Astrocyte (in vitro differentiated cells and primary cell): Measurements from ENCODE around the gene MRPL4. TPM values are rescaled to one million over a fixed set of nuclear protein-coding genes. Genes with fewer than 3 reads are reported as not detected.

Experiments
- DNase-seq: peaks from one replicate; pipeline ENCODE4 v3.0.0-alpha.2; 2010; ENCODE audit warnings: low read depth
- FAIRE-seq: peaks from 2 replicates; lab custom pipeline; 2011; peaks lifted over from hg19 to GRCh38; lab: Jason Lieb, UNC
- H2AFZ ChIP-seq: 2 replicates; pipeline ENCODE4 v1.6.0; 2012; ENCODE audit warnings: low read depth, low read length, inconsistent platforms
- H3K27ac ChIP-seq: 2 replicates; pipeline ENCODE4 v1.5.1; 2011; ENCODE audit warnings: low read depth, low read length, inconsistent platforms
- H3K27me3 ChIP-seq: 2 replicates; pipeline ENCODE4 v1.6.0; 2011; ENCODE audit warnings: low read length, inconsistent platforms; ENCODE audit not compliant: insufficient read depth
- H3K36me3 ChIP-seq: 2 replicates; pipeline ENCODE4 v1.5.1; 2011; ENCODE audit warnings: low read length, inconsistent platforms; ENCODE audit not compliant: insufficient read depth
- H3K4me1 ChIP-seq: 2 replicates; pipeline ENCODE4 v1.5.1; 2011; ENCODE audit warnings: low read length, inconsistent platforms; ENCODE audit not compliant: insufficient read depth
- H3K4me2 ChIP-seq: 2 replicates; pipeline ENCODE4 v1.6.0; 2012; ENCODE audit warnings: low read length, inconsistent platforms
- H3K4me3 ChIP-seq: 2 replicates; pipeline ENCODE4 v1.5.1; 2011; ENCODE audit warnings: low read depth, mild to moderate bottlenecking, low read length, inconsistent platforms; ENCODE audit not compliant: insufficient read depth
- H3K79me2 ChIP-seq: 2 replicates; pipeline ENCODE4 v1.6.0; 2012; ENCODE audit warnings: mild to moderate bottlenecking, low read length, inconsistent platforms; ENCODE audit not compliant: insufficient read depth
- H3K9ac ChIP-seq: 2 replicates; pipeline ENCODE4 v1.6.0; 2012; ENCODE audit warnings: mild to moderate bottlenecking, low read length, inconsistent platforms
- H3K9me3 ChIP-seq: 2 replicates; pipeline ENCODE4 v1.5.1; 2012; ENCODE audit warnings: low read depth, mild to moderate bottlenecking, low read length, inconsistent platforms; ENCODE audit not compliant: insufficient read depth
- H4K20me1 ChIP-seq: 2 replicates; pipeline ENCODE4 v1.6.0; 2012; ENCODE audit warnings: low read length, inconsistent platforms; ENCODE audit not compliant: insufficient read depth
- H3K27ac Mint-ChIP-seq: one replicate; pipeline ENCODE4 v1.8.0; 2021; ENCODE audit warnings: mild to moderate bottlenecking, mixed read lengths; ENCODE audit not compliant: unreplicated experiment
- H3K27me3 Mint-ChIP-seq: one replicate; pipeline ENCODE4 v1.8.0; 2021; ENCODE audit warnings: low read depth, mixed read lengths; ENCODE audit not compliant: unreplicated experiment
- H3K36me3 Mint-ChIP-seq: one replicate; pipeline ENCODE4 v1.8.0; 2021; ENCODE audit warnings: low read depth, mixed read lengths; ENCODE audit not compliant: unreplicated experiment
- H3K4me1 Mint-ChIP-seq: one replicate; pipeline ENCODE4 v1.8.0; 2021; ENCODE audit warnings: low read depth, mixed read lengths; ENCODE audit not compliant: unreplicated experiment
- H3K4me3 Mint-ChIP-seq: one replicate; pipeline ENCODE4 v1.8.0; 2021; ENCODE audit warnings: mild to moderate bottlenecking, moderate library complexity, mixed read lengths; ENCODE audit not compliant: unreplicated experiment
- H3K9me3 Mint-ChIP-seq: one replicate; pipeline ENCODE4 v1.8.0; 2021; ENCODE audit warnings: mild to moderate bottlenecking, mixed read lengths; ENCODE audit not compliant: unreplicated experiment
- EZH2 ChIP-seq: IDR thresholded peaks from 2 replicates; pipeline ENCODE4 v1.6.1; 2012; ENCODE audit warnings: mild to moderate bottlenecking, low read length, inconsistent platforms; ENCODE audit not compliant: insufficient read depth
- total RNA-seq: library from RNA; stranded (reverse); gene quantifications from 2 replicates; pipeline ENCODE4 v1.2.1, GENCODE V29; 2021
- TF ChIP-seq, protein P1 (sequence below): IDR thresholded peaks from 2 replicates; pipeline ENCODE4 v1.5.1; 2011; ENCODE audit warnings: low read depth, mild to moderate bottlenecking, inconsistent platforms, low read length, moderate library complexity; ENCODE audit not compliant: insufficient read depth

Gene MRPL4
- total RNA-seq, 1 donor from 2014 or later, result 60.3 TPM

GRCh38 chr19:10266706-10267105, 14.7 kb downstream of the MRPL4 start:
- H3K36me3 Mint-ChIP-seq, result no peaks in the 10 kb centered on the region
- TF ChIP-seq, protein P1, sequence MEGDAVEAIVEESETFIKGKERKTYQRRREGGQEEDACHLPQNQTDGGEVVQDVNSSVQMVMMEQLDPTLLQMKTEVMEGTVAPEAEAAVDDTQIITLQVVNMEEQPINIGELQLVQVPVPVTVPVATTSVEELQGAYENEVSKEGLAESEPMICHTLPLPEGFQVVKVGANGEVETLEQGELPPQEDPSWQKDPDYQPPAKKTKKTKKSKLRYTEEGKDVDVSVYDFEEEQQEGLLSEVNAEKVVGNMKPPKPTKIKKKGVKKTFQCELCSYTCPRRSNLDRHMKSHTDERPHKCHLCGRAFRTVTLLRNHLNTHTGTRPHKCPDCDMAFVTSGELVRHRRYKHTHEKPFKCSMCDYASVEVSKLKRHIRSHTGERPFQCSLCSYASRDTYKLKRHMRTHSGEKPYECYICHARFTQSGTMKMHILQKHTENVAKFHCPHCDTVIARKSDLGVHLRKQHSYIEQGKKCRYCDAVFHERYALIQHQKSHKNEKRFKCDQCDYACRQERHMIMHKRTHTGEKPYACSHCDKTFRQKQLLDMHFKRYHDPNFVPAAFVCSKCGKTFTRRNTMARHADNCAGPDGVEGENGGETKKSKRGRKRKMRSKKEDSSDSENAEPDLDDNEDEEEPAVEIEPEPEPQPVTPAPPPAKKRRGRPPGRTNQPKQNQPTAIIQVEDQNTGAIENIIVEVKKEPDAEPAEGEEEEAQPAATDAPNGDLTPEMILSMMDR, result no peak
- TF ChIP-seq EZH2, result no peak
- Histone ChIP-seq H3K4me2 (no peak overlapping the region), H2AFZ (no peak overlapping the region), H3K27me3 (peaks cover 9% of the 10 kb centered on the region), H3K9me3 (no peaks in the 10 kb centered on the region), H3K4me1 (peaks cover 12% of the 10 kb centered on the region), H3K9ac (no peak overlapping the region), H3K27ac (no peak overlapping the region), H3K36me3 (no peaks in the 10 kb centered on the region), H3K79me2 (no peaks in the 10 kb centered on the region), H4K20me1 (no peaks in the 10 kb centered on the region), H3K4me3 (no peak overlapping the region)
- DNase-seq (no peak), FAIRE-seq (no peak)
- H3K9me3 Mint-ChIP-seq, result no peaks in the 10 kb centered on the region
- H3K4me3 Mint-ChIP-seq, result no peak overlapping the region
- H3K27ac Mint-ChIP-seq, result no peak overlapping the region
- H3K27me3 Mint-ChIP-seq, result peaks cover 4% of the 10 kb centered on the region
- no peaks in the 10 kb centered on the region for H3K4me1 Mint-ChIP-seq

GRCh38 chr19:10268071-10268470, 16.1 kb downstream of the MRPL4 start:
- no peaks in the 10 kb centered on the region for H4K20me1 ChIP-seq
- DNase-seq (no peak), FAIRE-seq (no peak)
- no peak overlapping the region for H3K27ac ChIP-seq
- H3K9ac ChIP-seq, result no peak overlapping the region
- H3K27me3 ChIP-seq, result peaks cover 9% of the 10 kb centered on the region
- TF ChIP-seq, protein P1, result no peak
- no peak for TF ChIP-seq EZH2
- Mint-ChIP-seq H3K4me1 (no peaks in the 10 kb centered on the region), H3K27me3 (peaks cover 13% of the 10 kb centered on the region), H3K27ac (no peak overlapping the region), H3K36me3 (no peaks in the 10 kb centered on the region), H3K4me3 (no peak overlapping the region), H3K9me3 (no peaks in the 10 kb centered on the region)
- peaks cover 12% of the 10 kb centered on the region for H3K4me1 ChIP-seq
- no peaks in the 10 kb centered on the region for H3K79me2 ChIP-seq
- H3K36me3 ChIP-seq, result no peaks in the 10 kb centered on the region
- no peak overlapping the region for H2AFZ ChIP-seq
- H3K4me3 ChIP-seq, result no peak overlapping the region
- no peaks in the 10 kb centered on the region for H3K9me3 ChIP-seq
- no peak overlapping the region for H3K4me2 ChIP-seq

DNA sequence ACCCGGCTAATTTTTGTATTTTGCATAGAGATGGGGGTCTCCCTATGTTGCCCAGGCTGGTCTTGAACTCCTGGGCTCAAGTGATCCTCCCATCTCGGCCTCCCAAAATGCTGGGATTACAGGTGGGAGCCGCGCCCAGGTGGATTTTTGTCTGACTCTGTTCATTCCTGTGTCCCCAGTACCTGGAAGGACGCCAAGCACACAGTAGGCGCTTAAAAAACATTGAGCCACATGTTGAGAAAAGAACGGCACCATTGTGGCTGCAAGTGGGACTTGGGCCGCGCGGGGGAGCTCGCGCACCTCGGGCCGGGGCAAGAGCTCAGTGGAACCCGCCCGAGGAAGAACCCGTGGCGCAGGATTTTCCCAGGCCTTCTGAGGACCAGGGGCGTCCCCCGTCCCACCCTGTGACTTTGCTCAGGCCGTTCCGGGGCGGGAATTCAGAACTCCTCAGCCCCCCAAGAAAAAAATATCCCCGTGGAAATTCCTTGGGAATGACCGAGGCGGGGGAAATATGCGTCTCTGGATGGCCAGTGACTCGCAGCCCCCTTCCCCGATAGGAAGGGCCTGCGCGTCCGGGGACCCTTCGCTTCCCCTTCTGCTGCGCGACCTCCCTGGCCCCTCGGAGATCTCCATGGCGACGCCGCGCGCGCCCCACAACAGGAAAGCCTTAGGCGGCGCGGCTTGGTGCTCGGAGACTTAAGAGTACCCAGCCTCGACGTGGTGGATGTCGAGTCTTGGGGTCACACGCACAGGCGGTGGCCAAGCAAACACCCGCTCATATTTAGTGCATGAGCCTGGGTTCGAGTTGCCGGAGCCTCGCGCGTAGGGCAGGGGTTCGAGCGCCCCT, 17.5 kb downstream of the MRPL4 start:
- H3K27me3 Mint-ChIP-seq, result peaks cover 19% of the 10 kb centered on the region
- H3K9me3 Mint-ChIP-seq, result no peaks in the 10 kb centered on the region
- Histone ChIP-seq H3K4me3 (no peak overlapping the region), H3K36me3 (no peaks in the 10 kb centered on the region), H2AFZ (peak overlapping the region; percentile 32), H3K27me3 (peaks cover 10% of the 10 kb centered on the region), H3K27ac (no peak overlapping the region), H3K4me2 (peak overlapping the region; percentile 76), H3K4me1 (peaks cover 12% of the 10 kb centered on the region), H3K9me3 (no peaks in the 10 kb centered on the region), H3K9ac (peak overlapping the region; percentile 29), H4K20me1 (no peaks in the 10 kb centered on the region), H3K79me2 (no peaks in the 10 kb centered on the region)
- FAIRE-seq (no peak), DNase-seq (no peak)
- no peak overlapping the region for H3K4me3 Mint-ChIP-seq
- no peak overlapping the region for H3K27ac Mint-ChIP-seq
- TF ChIP-seq EZH2, result no peak
- TF ChIP-seq, protein P1, result peak; percentile 72
- no peaks in the 10 kb centered on the region for H3K36me3 Mint-ChIP-seq
- H3K4me1 Mint-ChIP-seq, result no peaks in the 10 kb centered on the region
